ENCODE data around the gene ZNF627. TPM values are rescaled to one million over a fixed set of nuclear protein-coding genes. Genes with fewer than 3 reads are reported as not detected.

ZNF627 gene
- total RNA-seq, 2 donors from 2014 or later, result 5.6 to 13.1 TPM

DNA sequence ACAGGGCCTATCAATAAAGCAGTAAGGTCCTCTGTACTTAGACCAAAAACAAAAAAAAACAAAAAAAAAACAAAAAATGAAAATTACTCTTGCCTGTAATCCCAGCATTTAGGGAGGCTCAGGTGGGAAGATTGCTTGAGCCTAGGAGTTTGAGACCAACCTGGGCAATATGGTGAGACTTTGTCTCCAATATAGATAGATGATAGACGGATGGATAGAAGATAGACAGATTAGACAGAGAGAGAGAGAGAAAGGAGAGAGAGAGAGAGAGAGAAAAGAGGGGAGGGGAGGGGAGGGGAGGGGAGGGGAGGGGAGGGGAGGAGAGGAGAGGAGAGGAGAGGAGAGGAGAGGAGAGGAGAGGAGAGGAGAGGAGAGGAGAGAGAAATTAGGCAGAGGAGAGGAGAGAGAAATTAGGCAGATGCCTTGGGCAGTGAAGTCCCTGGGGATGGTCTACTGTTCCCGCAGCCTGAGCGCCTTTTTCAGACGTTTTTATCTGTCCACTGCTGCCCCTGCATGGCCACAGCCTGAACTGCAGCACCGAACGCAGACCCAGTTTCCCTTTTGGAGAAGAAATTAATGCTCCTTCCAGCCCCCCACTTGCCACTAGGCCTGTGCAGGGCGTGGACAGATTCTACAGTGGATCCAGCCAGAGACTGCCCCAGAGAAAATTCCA is 9.8 kb upstream of the ZNF627 start:
- H3K4me3 ChIP-seq, result no peak overlapping the region
- no peaks in the 10 kb centered on the region for H3K4me1 ChIP-seq (ENCODE audit: control insufficient read depth in 1 of 2, low read depth in 2 of 2)
- H3K27me3 ChIP-seq (replicated peaks; ENCODE audit: insufficient read depth), result no peaks in the 10 kb centered on the region
- DNase-seq (ENCODE audit: low spot score) (peak; percentile 22), ATAC-seq (ENCODE audit: insufficient number of reproducible peaks, low FRiP score, low read depth) (no peak)
- H3K36me3 ChIP-seq, result no peaks in the 10 kb centered on the region
- H3K27ac ChIP-seq, result no peak overlapping the region
- TF ChIP-seq, protein P1, sequence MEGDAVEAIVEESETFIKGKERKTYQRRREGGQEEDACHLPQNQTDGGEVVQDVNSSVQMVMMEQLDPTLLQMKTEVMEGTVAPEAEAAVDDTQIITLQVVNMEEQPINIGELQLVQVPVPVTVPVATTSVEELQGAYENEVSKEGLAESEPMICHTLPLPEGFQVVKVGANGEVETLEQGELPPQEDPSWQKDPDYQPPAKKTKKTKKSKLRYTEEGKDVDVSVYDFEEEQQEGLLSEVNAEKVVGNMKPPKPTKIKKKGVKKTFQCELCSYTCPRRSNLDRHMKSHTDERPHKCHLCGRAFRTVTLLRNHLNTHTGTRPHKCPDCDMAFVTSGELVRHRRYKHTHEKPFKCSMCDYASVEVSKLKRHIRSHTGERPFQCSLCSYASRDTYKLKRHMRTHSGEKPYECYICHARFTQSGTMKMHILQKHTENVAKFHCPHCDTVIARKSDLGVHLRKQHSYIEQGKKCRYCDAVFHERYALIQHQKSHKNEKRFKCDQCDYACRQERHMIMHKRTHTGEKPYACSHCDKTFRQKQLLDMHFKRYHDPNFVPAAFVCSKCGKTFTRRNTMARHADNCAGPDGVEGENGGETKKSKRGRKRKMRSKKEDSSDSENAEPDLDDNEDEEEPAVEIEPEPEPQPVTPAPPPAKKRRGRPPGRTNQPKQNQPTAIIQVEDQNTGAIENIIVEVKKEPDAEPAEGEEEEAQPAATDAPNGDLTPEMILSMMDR (IDR thresholded peaks at IDR 0.05), result peak; percentile 86
- H3K9me3 ChIP-seq, result no peaks in the 10 kb centered on the region

DNA sequence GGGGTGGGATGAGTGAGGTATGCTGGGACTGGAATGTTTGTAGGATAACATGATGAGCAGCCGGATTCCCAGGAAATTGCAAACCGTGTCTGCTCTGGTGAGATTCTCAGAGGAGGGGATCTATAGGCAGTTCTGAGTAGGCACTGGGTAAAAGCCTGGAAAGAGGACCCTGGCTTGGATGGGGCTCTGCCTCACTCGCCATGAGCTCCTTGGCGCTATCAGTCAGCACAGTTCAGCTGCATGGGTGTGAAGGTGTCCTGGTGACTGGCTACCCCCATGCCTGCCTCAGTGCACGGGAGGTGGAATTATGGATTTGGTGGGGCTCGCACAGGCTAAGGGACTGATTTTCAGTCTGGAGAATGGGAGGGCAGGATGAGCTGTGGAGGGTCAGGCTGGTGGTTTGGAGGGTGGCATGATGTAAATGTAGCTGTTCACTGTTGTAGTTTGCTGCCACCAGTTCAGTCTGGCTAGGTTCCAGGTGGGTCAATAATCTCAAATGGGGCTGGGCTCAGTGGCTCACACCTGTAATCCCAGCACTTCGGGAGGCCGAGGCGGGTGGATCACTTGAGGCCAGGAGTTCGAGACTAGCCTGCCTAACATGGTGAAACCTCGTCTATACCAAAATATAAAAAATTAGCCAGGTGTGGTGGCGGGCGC is 9.2 kb upstream of the ZNF627 start:
- Histone ChIP-seq H3K36me3 (no peaks in the 10 kb centered on the region), H3K27me3 (replicated peaks; ENCODE audit: insufficient read depth) (no peaks in the 10 kb centered on the region), H3K4me1 (ENCODE audit: control insufficient read depth in 1 of 2, low read depth in 2 of 2) (no peaks in the 10 kb centered on the region), H3K4me3 (no peak overlapping the region), H3K27ac (no peak overlapping the region), H3K9me3 (no peaks in the 10 kb centered on the region)
- TF ChIP-seq, protein P1 (IDR thresholded peaks at IDR 0.05), result no peak
- no peak for ATAC-seq (ENCODE audit: insufficient number of reproducible peaks, low FRiP score, low read depth)
- DNase-seq (ENCODE audit: low spot score), result no peak

DNA sequence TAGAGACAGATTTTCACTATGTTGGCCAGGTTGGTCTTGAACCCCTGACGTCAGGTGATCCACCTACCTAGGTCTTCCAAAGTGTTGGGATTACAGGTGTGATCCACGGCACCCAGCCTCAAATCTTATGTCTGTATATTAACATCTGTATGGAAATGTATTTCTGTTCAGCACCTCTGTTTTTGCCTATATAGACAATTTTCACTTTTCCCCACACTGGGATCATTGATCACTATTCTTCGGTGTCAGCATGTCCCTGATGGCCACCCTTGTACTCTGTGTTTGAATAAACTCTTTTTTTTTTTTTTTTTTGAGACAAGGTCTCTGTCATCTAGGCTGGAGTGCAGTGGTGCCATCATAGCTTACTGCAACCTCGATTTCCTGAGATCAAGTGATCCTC is 3.2 kb upstream of the ZNF627 start:
- Histone ChIP-seq H3K27me3 (replicated peaks; ENCODE audit: insufficient read depth) (no peaks in the 10 kb centered on the region), H3K4me1 (ENCODE audit: control insufficient read depth in 1 of 2, low read depth in 2 of 2) (peaks cover 7 to 11% of the 10 kb centered on the region in 2 donors), H3K4me3 (no peak overlapping the region), H3K36me3 (no peaks in the 10 kb centered on the region), H3K27ac (no peak overlapping the region), H3K9me3 (no peaks in the 10 kb centered on the region)
- ATAC-seq (ENCODE audit: insufficient number of reproducible peaks, low FRiP score, low read depth) (no peak), DNase-seq (ENCODE audit: low spot score) (no peak)
- TF ChIP-seq, protein P1 (IDR thresholded peaks at IDR 0.05), result no peak

DNA sequence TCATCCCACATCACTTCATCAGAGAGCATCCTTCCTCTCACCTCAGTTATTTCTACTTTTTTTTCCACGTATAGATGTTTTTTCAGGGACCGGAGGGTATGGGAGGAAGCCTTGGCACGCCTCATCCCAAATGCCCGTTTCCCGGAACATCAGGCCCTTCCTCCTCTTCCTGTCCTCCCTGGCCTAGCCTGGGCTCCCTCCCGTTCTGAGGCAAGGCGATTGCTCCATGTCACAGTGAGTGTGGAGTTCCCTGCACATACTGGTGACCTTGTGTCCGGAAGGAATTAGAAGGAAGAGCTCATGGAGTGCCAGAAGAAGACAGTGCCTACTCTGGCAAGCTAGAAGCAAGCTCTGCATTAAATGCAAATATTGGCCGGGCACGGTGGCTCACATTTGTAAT is 1.1 kb upstream of the ZNF627 start:
- Histone ChIP-seq H3K4me3 (no peak overlapping the region), H3K9me3 (no peaks in the 10 kb centered on the region), H3K36me3 (no peaks in the 10 kb centered on the region), H3K4me1 (ENCODE audit: control insufficient read depth in 1 of 2, low read depth in 2 of 2) (peaks cover 7 to 16% of the 10 kb centered on the region in 2 donors), H3K27me3 (replicated peaks; ENCODE audit: insufficient read depth) (no peaks in the 10 kb centered on the region), H3K27ac (no peak overlapping the region)
- ATAC-seq (ENCODE audit: insufficient number of reproducible peaks, low FRiP score, low read depth) (no peak), DNase-seq (ENCODE audit: low spot score) (no peak)
- TF ChIP-seq, protein P1 (IDR thresholded peaks at IDR 0.05), result no peak

DNA sequence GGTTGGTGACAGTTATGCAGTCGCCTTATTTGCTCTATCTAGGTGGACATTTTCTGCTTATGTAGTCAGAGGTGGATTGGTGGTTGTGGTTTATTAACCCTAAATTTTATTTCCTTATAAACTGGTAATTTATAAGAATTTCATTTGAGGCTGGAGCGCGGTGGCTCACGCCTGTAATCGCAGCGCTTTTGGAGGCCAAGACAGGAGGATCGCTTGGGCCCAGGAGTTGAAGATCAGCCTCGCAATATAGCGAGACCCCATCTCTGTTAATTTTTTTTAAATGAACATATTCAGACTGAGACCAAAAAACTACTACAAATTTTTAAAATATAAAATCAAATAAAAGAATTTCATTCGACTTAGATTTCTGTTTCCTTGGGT is 810 bp downstream of the ZNF627 start:
- TF ChIP-seq, protein P1 (IDR thresholded peaks at IDR 0.05), result no peak

More for the DNA sequence above, 810 bp downstream of the ZNF627 start:
- Histone ChIP-seq H3K4me3 (peak overlapping the region; percentile 93), H3K4me1 (ENCODE audit: control insufficient read depth in 1 of 2, low read depth in 2 of 2) (peaks cover 7 to 16% of the 10 kb centered on the region in 2 donors), H3K27me3 (replicated peaks; ENCODE audit: insufficient read depth) (no peaks in the 10 kb centered on the region), H3K36me3 (no peaks in the 10 kb centered on the region), H3K9me3 (no peaks in the 10 kb centered on the region), H3K27ac (no peak overlapping the region)
- no peak for DNase-seq (ENCODE audit: low spot score)
- ATAC-seq (ENCODE audit: insufficient number of reproducible peaks, low FRiP score, low read depth), result no peak
